Vagina (tissue), 2 donors: ENCODE data around the gene BBS7. TPM values are rescaled to one million over a fixed set of nuclear protein-coding genes. Genes with fewer than 3 reads are reported as not detected.

Source experiments
- DNase-seq, 2 donors: peaks; one replicate each; pipeline ENCODE4 v3.0.0-alpha.2; 2017; ENCODE audit errors: extremely low spot score in 2 of 2
- H3K27ac ChIP-seq: fragments of 200-600 bp; sonication (generic); one replicate; pipeline ENCODE4 v1.5.1; 2019
- H3K27me3 ChIP-seq: fragments of 200-600 bp; sonication (generic); one replicate; pipeline ENCODE4 v1.5.1; 2019
- H3K36me3 ChIP-seq, 2 donors: fragments of 200-600 bp; sonication (generic); one replicate each; pipeline ENCODE4 v1.5.1; 2017 to 2019
- H3K4me1 ChIP-seq: fragments of 200-600 bp; sonication (generic); one replicate; pipeline ENCODE4 v1.5.1; 2019
- H3K4me3 ChIP-seq, 2 donors: fragments of 200-600 bp; sonication (generic); 1 replicate in 1 of 2; 2 replicates in 1 of 2; pipeline ENCODE4 v1.5.1; 2016 to 2019
- H3K9me3 ChIP-seq: fragments of 200-600 bp; sonication (generic); one replicate; pipeline ENCODE4 v1.5.1; 2019
- CTCF ChIP-seq, 3 experiments: fragments of 450-650 bp in 2 of 3; fragments of 200-600 bp in 1 of 3; sonication (generic) in 1 of 3; IDR thresholded peaks; one replicate each; pipeline ENCODE4 v1.5.1; 2017 to 2019; ENCODE audit warnings: antibody characterized with exemption in 3 of 3, mild to moderate bottlenecking in 2 of 3, moderate library complexity in 2 of 3
- POLR2A ChIP-seq, 2 donors: fragments of 450-650 bp; IDR thresholded peaks; one replicate each; pipeline ENCODE4 v1.6.1; 2017; ENCODE audit warnings: antibody characterized with exemption in 2 of 2, mild to moderate bottlenecking in 2 of 2, moderate library complexity in 2 of 2
- POLR2AphosphoS5 ChIP-seq, 2 donors: sonication (generic); formaldehyde crosslinking; IDR thresholded peaks; one replicate each; pipeline ENCODE4 v1.9.0; 2017; ENCODE audit warnings: antibody characterized with exemption in 2 of 2, mild to moderate bottlenecking in 2 of 2, low read depth in 1 of 2; ENCODE audit not compliant: insufficient read depth in 1 of 2
- intact Hi-C: fragments of 100-400 bp; cut with DNase I; formaldehyde crosslinking; loops from one replicate; pipeline ENCODE4 v1.15.1; 2023
- total RNA-seq: library from RNA; depleted of rRNA; stranded (reverse); fragments of >200 nt; gene quantifications from one replicate; pipeline ENCODE4 v1.2.3, GENCODE V29; 2016

The BBS7 gene
- total RNA-seq, 1 donor from 2014 or later, result 19.2 TPM

GRCh38 chr4:121788896-121789295 lies 81.4 kb downstream of the BBS7 start:
- TF ChIP-seq POLR2AphosphoS5 (IDR thresholded peaks at IDR 0.05; ENCODE audit: insufficient read depth in 1 of 2, low read depth in 1 of 2), result no peak
- TF ChIP-seq CTCF (IDR thresholded peaks at IDR 0.05), result no peak
- no peak for TF ChIP-seq POLR2A (IDR thresholded peaks at IDR 0.05)
- no peaks in the 10 kb centered on the region for H3K36me3 ChIP-seq
- no peaks in the 10 kb centered on the region for H3K27me3 ChIP-seq
- H3K4me3 ChIP-seq, result no peak overlapping the region
- H3K4me1 ChIP-seq, result no peaks in the 10 kb centered on the region
- H3K9me3 ChIP-seq, result no peaks in the 10 kb centered on the region
- no peak for DNase-seq
- intact Hi-C loops, result no loop called here
- H3K27ac ChIP-seq, result no peak overlapping the region

- no peaks in the 10 kb centered on the region for H3K27me3 ChIP-seq
- no peaks in the 10 kb centered on the region for H3K4me1 ChIP-seq
- no peak overlapping the region for H3K27ac ChIP-seq
- no peaks in the 10 kb centered on the region for H3K9me3 ChIP-seq
- TF ChIP-seq POLR2A (IDR thresholded peaks at IDR 0.05) (no peak), POLR2AphosphoS5 (IDR thresholded peaks at IDR 0.05; ENCODE audit: insufficient read depth in 1 of 2, low read depth in 1 of 2) (no peak), CTCF (IDR thresholded peaks at IDR 0.05) (no peak)
- no peaks in the 10 kb centered on the region for H3K36me3 ChIP-seq
- no peak overlapping the region for H3K4me3 ChIP-seq
- intact Hi-C loops, result no loop called here
- DNase-seq, result no peak
These were observed 84.1 kb downstream of the BBS7 start for GRCh38 chr4:121786221-121786620.

GRCh38 chr4:121785479-121785878 lies 84.8 kb downstream of the BBS7 start:
- DNase-seq, result no peak
- Histone ChIP-seq H3K27ac (no peak overlapping the region), H3K27me3 (no peaks in the 10 kb centered on the region), H3K9me3 (no peaks in the 10 kb centered on the region), H3K4me3 (no peak overlapping the region), H3K4me1 (no peaks in the 10 kb centered on the region), H3K36me3 (no peaks in the 10 kb centered on the region)
- TF ChIP-seq POLR2AphosphoS5 (IDR thresholded peaks at IDR 0.05; ENCODE audit: insufficient read depth in 1 of 2, low read depth in 1 of 2), result no peak
- TF ChIP-seq CTCF (IDR thresholded peaks at IDR 0.05), result no peak
- no peak for TF ChIP-seq POLR2A (IDR thresholded peaks at IDR 0.05)
- intact Hi-C loops, result no loop called here

- Histone ChIP-seq H3K27me3 (no peaks in the 10 kb centered on the region), H3K4me3 (no peak overlapping the region), H3K36me3 (no peaks in the 10 kb centered on the region), H3K4me1 (no peaks in the 10 kb centered on the region), H3K9me3 (no peaks in the 10 kb centered on the region), H3K27ac (no peak overlapping the region)
- no peak for DNase-seq
- intact Hi-C loops, result no loop called here
- TF ChIP-seq POLR2AphosphoS5 (IDR thresholded peaks at IDR 0.05; ENCODE audit: insufficient read depth in 1 of 2, low read depth in 1 of 2) (no peak), CTCF (IDR thresholded peaks at IDR 0.05) (no peak), POLR2A (IDR thresholded peaks at IDR 0.05) (no peak)
These were observed 85.3 kb downstream of the BBS7 start for GRCh38 chr4:121784975-121785374.

GRCh38 chr4:121784401-121784800 lies 85.9 kb downstream of the BBS7 start:
- TF ChIP-seq POLR2A (IDR thresholded peaks at IDR 0.05), result no peak
- no peak for TF ChIP-seq CTCF (IDR thresholded peaks at IDR 0.05)
- H3K36me3 ChIP-seq, result no peaks in the 10 kb centered on the region
- no peak overlapping the region for H3K27ac ChIP-seq
- no peaks in the 10 kb centered on the region for H3K27me3 ChIP-seq
- H3K4me1 ChIP-seq, result no peaks in the 10 kb centered on the region
- no peak for DNase-seq
- H3K9me3 ChIP-seq, result no peaks in the 10 kb centered on the region
- H3K4me3 ChIP-seq, result no peak overlapping the region
- intact Hi-C loops, result no loop called here
